D721Med (cell line): ENCODE results near the gene SPSB3.

ENCODE experiments used
- DNase-seq: peaks from one replicate; pipeline ENCODE4 v3.0.0; 2011; ENCODE audit warnings: low spot score; ENCODE audit not compliant: insufficient read length
- FAIRE-seq: peaks from 2 replicates; lab custom pipeline; 2011; peaks lifted over from hg19 to GRCh38; lab: Jason Lieb, UNC
- CTCF ChIP-seq: IDR thresholded peaks from 2 replicates; pipeline ENCODE4 v1.5.1; 2012; ENCODE audit warnings: mild to moderate bottlenecking, control low read depth; ENCODE audit not compliant: insufficient read depth; ENCODE audit errors: missing control alignments

Gene SPSB3

DNA sequence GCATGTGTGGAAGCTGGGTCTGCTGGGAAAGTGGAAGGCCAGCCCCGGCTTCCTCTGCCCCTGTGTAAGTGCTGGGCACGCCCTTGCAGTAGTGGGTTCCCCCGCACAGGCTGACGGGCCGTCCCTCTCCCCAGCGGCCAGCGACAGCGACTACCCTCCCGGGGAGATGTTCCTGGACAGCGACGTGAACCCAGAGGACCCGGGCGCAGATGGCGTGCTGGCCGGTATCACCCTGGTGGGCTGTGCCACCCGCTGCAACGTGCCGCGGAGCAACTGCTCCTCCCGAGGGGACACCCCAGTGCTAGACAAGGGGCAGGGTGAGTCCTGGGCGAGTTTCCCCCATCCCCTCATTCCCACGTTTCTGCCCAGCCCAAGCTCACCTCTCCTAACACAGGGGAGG, 16.5 kb downstream of the SPSB3 start:
- DNase-seq (no peak), FAIRE-seq (no peak)
- no peak for TF ChIP-seq CTCF

- FAIRE-seq (no peak), DNase-seq (no peak)
- no peak for TF ChIP-seq CTCF
Observed at GRCh38 chr16:1764971-1765370, 17.4 kb downstream of the SPSB3 start.

DNA sequence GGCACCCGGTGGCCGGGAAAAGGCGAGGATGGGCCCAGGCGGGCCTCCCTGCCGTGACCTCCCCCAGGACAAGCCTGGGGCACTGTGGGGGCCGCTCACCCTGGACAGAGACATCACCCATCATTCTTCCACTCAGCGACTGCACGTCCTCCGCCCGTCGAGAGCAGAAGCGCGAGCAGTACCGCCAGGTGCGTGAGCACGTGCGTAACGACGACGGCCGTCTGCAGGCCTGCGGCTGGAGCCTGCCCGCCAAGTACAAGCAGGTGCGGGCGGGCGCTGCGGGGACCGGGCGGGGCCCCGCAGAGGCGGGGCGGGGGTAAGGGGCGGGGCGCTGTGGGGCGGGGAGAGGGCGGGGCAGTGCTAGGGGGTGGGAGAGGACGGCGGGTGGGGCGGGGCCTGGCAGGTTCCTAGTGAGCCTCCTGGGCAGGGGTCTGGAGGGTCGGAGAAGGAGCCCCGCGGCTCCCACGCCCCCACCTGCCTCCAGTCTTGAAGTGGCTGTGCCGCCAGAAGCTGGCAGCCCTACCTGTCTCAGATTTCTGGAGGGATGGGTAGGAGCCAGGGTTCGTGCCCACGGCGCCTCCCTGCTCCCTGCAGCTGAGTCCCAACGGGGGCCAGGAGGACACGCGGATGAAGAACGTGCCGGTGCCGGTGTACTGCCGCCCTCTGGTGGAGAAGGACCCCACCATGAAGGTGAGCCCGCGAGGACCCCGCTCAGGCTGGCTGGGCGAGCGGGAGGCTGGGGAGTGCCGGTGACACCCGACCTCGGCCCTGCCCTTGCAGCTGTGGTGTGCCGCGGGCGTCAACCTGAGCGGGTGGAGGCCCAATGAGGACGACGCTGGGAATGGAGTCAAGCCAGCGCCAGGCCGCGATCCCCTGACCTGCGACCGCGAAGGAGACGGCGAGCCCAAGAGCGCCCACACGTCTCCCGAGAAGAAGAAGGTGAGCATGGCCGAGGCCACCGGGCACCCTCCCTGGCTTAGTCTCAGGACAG, 18.6 kb downstream of the SPSB3 start:
- FAIRE-seq: no peak
- peak; percentile 12 for TF ChIP-seq CTCF
- DNase-seq: no peak

DNA sequence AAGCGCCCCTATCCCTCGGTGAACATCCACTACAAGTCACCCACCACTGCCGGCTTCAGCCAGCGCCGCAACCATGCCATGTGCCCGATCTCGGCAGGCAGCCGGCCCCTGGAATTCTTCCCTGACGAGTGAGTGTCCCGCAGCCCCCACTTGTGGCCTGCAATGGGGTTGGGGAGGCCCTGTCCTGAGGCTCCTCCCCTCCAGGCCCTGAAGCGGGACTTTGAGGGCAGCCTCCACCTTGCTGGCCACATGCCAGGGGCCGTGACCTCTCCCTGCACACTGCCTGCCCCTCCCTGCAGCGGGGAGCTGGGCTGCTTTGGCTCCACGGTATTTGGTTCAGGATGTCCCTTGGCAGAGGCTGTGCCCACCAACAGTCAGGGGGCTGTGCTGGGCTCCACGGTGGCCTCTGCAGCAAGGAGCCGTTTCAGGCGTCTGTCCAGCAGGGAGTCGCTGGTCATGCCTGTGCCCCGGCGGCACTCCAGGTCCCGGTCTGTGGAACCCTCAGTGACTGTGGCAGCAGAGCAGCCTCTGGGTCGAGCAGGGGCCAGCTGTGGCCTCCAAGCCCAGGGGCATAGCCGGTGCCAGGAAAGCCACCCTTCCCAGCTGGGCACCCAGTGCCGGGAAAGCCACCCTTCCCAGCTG, 19.4 kb downstream of the SPSB3 start:
- FAIRE-seq: no peak
- DNase-seq: no peak
- TF ChIP-seq CTCF: no peak

- no peak for TF ChIP-seq CTCF
- DNase-seq (no peak), FAIRE-seq (no peak)
Observed at GRCh38 chr16:1762196-1762878, 20.0 kb downstream of the SPSB3 start.

DNA sequence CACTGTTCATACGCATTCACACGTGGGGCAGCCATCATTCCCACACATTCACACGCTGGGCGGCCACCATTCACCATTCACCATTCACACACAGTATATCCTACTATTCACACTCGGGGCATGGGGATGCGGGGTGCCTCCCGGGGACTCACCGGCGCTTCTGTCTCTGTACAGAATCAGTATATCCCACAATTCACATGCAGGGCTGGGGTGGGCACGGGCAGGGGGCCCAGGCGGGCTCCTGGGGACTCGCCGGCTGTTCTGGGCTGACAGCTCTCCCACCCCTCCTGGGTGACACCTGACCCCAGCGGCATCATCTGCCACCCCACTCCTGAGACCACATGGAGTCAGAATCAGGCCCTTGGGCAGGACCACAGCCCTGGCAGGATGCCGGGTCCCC, 20.6 kb downstream of the SPSB3 start:
- TF ChIP-seq CTCF: no peak
- FAIRE-seq: no peak
- DNase-seq: no peak
